Fibroblast of lung (primary cell): ENCODE results near the gene CCDC47. TPM values are rescaled to one million over a fixed set of nuclear protein-coding genes. Genes with fewer than 3 reads are reported as not detected.

Experiments used
- DNase-seq, 2 donors: peaks; one replicate each; pipeline versions ENCODE4 v3.0.0 to v3.0.0-alpha.2; 2010; ENCODE audit warnings: low read depth in 2 of 2
- H2AFZ ChIP-seq: 2 replicates; pipeline ENCODE4 v1.5.1; 2012; ENCODE audit warnings: low read length, control low read depth, inconsistent platforms
- H3K27ac ChIP-seq: 2 replicates; pipeline ENCODE4 v1.5.1; 2011; ENCODE audit warnings: low read length, control low read depth; ENCODE audit not compliant: insufficient read depth
- H3K27me3 ChIP-seq: 2 replicates; pipeline ENCODE4 v1.5.1; 2011; ENCODE audit warnings: mild to moderate bottlenecking, low read length; ENCODE audit not compliant: control insufficient read depth, insufficient read depth
- H3K36me3 ChIP-seq: 2 replicates; pipeline ENCODE4 v1.5.1; 2011; ENCODE audit warnings: low read length; ENCODE audit not compliant: control insufficient read depth, insufficient read depth
- H3K4me1 ChIP-seq: 2 replicates; pipeline ENCODE4 v1.5.1; 2011; ENCODE audit warnings: low read length; ENCODE audit not compliant: control insufficient read depth, insufficient read depth; ENCODE audit errors: extremely low read depth
- H3K4me2 ChIP-seq: 2 replicates; pipeline ENCODE4 v1.5.1; 2011; ENCODE audit warnings: low read length, control low read depth; ENCODE audit not compliant: insufficient read depth; ENCODE audit errors: extremely low read depth
- H3K4me3 ChIP-seq, 4 experiments: fragments of 200-600 bp in 1 of 4; sonication (generic) in 1 of 4; replicated peaks in 1 of 4; 2 replicates each; pipeline ENCODE4 v1.5.1; 2011 to 2016; ENCODE audit warnings: low read length in 4 of 4, low read depth in 3 of 4, mild to moderate bottlenecking in 3 of 4, control low read depth in 2 of 4, inconsistent platforms in 1 of 4, mixed read lengths in 1 of 4; ENCODE audit not compliant: insufficient read depth in 1 of 4; ENCODE audit errors: control extremely low read depth in 1 of 4
- H3K79me2 ChIP-seq: 2 replicates; pipeline ENCODE4 v1.5.1; 2012; ENCODE audit warnings: mild to moderate bottlenecking, low read length, inconsistent platforms; ENCODE audit not compliant: control insufficient read depth, insufficient read depth
- H3K9ac ChIP-seq: 2 replicates; pipeline ENCODE4 v1.5.1; 2011; ENCODE audit warnings: mild to moderate bottlenecking, low read length, control low read depth; ENCODE audit not compliant: insufficient read depth
- H3K9me3 ChIP-seq: 2 replicates; pipeline ENCODE4 v1.5.1; 2012; ENCODE audit warnings: low read depth, low read length; ENCODE audit not compliant: control insufficient read depth, insufficient read depth
- H4K20me1 ChIP-seq: 2 replicates; pipeline ENCODE4 v1.5.1; 2011; ENCODE audit warnings: low read length; ENCODE audit not compliant: control insufficient read depth, insufficient read depth; ENCODE audit errors: extremely low read depth
- CTCF ChIP-seq, 2 donors: IDR thresholded peaks in 1 of 2; conservative IDR thresholded peaks in 1 of 2; 1 replicate in 1 of 2; 2 replicates in 1 of 2; pipeline ENCODE4 v1.5.1; 2011 to 2012; ENCODE audit warnings: low read length in 2 of 2, control low read depth in 1 of 2, inconsistent platforms in 1 of 2, low read depth in 1 of 2, mild to moderate bottlenecking in 1 of 2
- EZH2 ChIP-seq: IDR thresholded peaks from 2 replicates; pipeline ENCODE4 v1.5.1; 2012; ENCODE audit warnings: low read length, control low read depth, mild to moderate bottlenecking; ENCODE audit errors: missing control alignments
- polyA plus RNA-seq, 2 donors: library from polyadenylated mRNA; depleted of rRNA in 1 of 2; stranded (reverse) in 1 of 2; unstranded in 1 of 2; fragments of >200 nt; gene quantifications; 2 replicates each; pipeline ENCODE4 v1.2.1, GENCODE V29; 2011 to 2012; ENCODE audit warnings: missing spikeins in 1 of 2
- total RNA-seq: library from RNA; depleted of rRNA; stranded (reverse); fragments of >200 nt; gene quantifications from 2 replicates; pipeline ENCODE4 v1.2.1, GENCODE V29; 2014

CCDC47 gene
- total and polyA plus RNA-seq, 2 donors (not counting 1 experiment from before 2014, with no cell fraction given): 65.6 to 83.2 TPM

- TF ChIP-seq EZH2 (no peak), CTCF (conservative IDR thresholded peaks at IDR 0.05 in 1 of 2, IDR thresholded peaks at IDR 0.05 in 1 of 2; ENCODE audit: low read depth in 1 of 2, low read length in 2 of 2) (no peak)
- Histone ChIP-seq H3K79me2 (no peaks in the 10 kb centered on the region), H3K36me3 (peaks cover 7% of the 10 kb centered on the region), H4K20me1 (no peaks in the 10 kb centered on the region), H2AFZ (no peak overlapping the region), H3K4me1 (no peaks in the 10 kb centered on the region), H3K4me2 (no peak overlapping the region), H3K9me3 (no peaks in the 10 kb centered on the region), H3K27me3 (no peaks in the 10 kb centered on the region), H3K4me3 (no peak overlapping the region), H3K9ac (no peak overlapping the region), H3K27ac (no peak overlapping the region)
- DNase-seq: no peak
Measured at GRCh38 chr17:63703556-63704258, 69.7 kb downstream of the CCDC47 start.

GRCh38 chr17:63703029-63703428 lies 70.4 kb downstream of the CCDC47 start:
- Histone ChIP-seq H3K4me1 (no peaks in the 10 kb centered on the region), H3K27ac (no peak overlapping the region), H2AFZ (no peak overlapping the region), H3K36me3 (peaks cover 7% of the 10 kb centered on the region), H3K4me2 (no peak overlapping the region), H3K27me3 (no peaks in the 10 kb centered on the region), H3K79me2 (no peaks in the 10 kb centered on the region), H3K4me3 (no peak overlapping the region), H3K9ac (no peak overlapping the region), H4K20me1 (no peaks in the 10 kb centered on the region), H3K9me3 (no peaks in the 10 kb centered on the region)
- TF ChIP-seq EZH2 (no peak), CTCF (conservative IDR thresholded peaks at IDR 0.05 in 1 of 2, IDR thresholded peaks at IDR 0.05 in 1 of 2; ENCODE audit: low read depth in 1 of 2, low read length in 2 of 2) (no peak)
- no peak for DNase-seq

- peaks cover 7% of the 10 kb centered on the region for H3K36me3 ChIP-seq
Measured at GRCh38 chr17:63702721-63703015, 70.7 kb downstream of the CCDC47 start.

More at GRCh38 chr17:63702721-63703015, 70.7 kb downstream of the CCDC47 start:
- no peaks in the 10 kb centered on the region for H3K9me3 ChIP-seq
- H2AFZ ChIP-seq: no peak overlapping the region
- no peak overlapping the region for H3K4me2 ChIP-seq
- no peaks in the 10 kb centered on the region for H3K4me1 ChIP-seq
- H4K20me1 ChIP-seq: no peaks in the 10 kb centered on the region
- no peak for TF ChIP-seq CTCF (conservative IDR thresholded peaks at IDR 0.05 in 1 of 2, IDR thresholded peaks at IDR 0.05 in 1 of 2; ENCODE audit: low read depth in 1 of 2, low read length in 2 of 2)
- TF ChIP-seq EZH2: no peak
- H3K4me3 ChIP-seq: no peak overlapping the region
- no peak overlapping the region for H3K9ac ChIP-seq
- no peak for DNase-seq
- no peaks in the 10 kb centered on the region for H3K27me3 ChIP-seq
- H3K79me2 ChIP-seq: no peaks in the 10 kb centered on the region
- H3K27ac ChIP-seq: no peak overlapping the region
